Endodermal cell (in vitro differentiated cells): Measurements from ENCODE around the gene BACH2. TPM values are rescaled to one million over a fixed set of nuclear protein-coding genes. Genes with fewer than 3 reads are reported as not detected.

Source experiments
- DNase-seq: peaks from one replicate; pipeline ENCODE4 v3.0.0-alpha.2; 2017
- H3K27ac ChIP-seq: 2 replicates; pipeline ENCODE4 v1.5.1; 2013; ENCODE audit warnings: mild to moderate bottlenecking, low read depth, low read length, moderate library complexity
- H3K27me3 ChIP-seq: 2 replicates; pipeline ENCODE4 v1.6.1; 2013; ENCODE audit warnings: mild to moderate bottlenecking, low read length, moderate library complexity; ENCODE audit not compliant: insufficient read depth, control insufficient read depth, poor library complexity, severe bottlenecking
- H3K36me3 ChIP-seq: 2 replicates; pipeline ENCODE4 v1.7.0; 2013; ENCODE audit warnings: mild to moderate bottlenecking, low read length, moderate library complexity; ENCODE audit not compliant: control insufficient read depth, insufficient read depth
- H3K4me1 ChIP-seq: one replicate; pipeline ENCODE4 v1.7.0; 2013; ENCODE audit warnings: low read length; ENCODE audit not compliant: control insufficient read depth, insufficient read depth
- H3K4me3 ChIP-seq: 2 replicates; pipeline ENCODE4 v1.5.1; 2013; ENCODE audit warnings: mild to moderate bottlenecking, low read length, moderate library complexity
- H3K9ac ChIP-seq: 2 replicates; pipeline ENCODE4 v1.6.1; 2013; ENCODE audit warnings: mild to moderate bottlenecking, low read length, moderate library complexity; ENCODE audit not compliant: poor library complexity, severe bottlenecking; ENCODE audit errors: extremely low read depth
- H3K9me3 ChIP-seq: 2 replicates; pipeline ENCODE4 v1.6.1; 2013; ENCODE audit warnings: mild to moderate bottlenecking, low read length, moderate library complexity; ENCODE audit not compliant: control insufficient read depth
- H3K27ac Mint-ChIP-seq: 2 replicates; pipeline ENCODE4 v1.8.0; 2020; ENCODE audit warnings: mixed read lengths
- H3K27me3 Mint-ChIP-seq: 2 replicates; pipeline ENCODE4 v1.8.0; 2021; ENCODE audit warnings: mild to moderate bottlenecking, mixed read lengths; ENCODE audit not compliant: insufficient read depth
- H3K36me3 Mint-ChIP-seq: 2 replicates; pipeline ENCODE4 v1.8.0; 2020; ENCODE audit warnings: low read depth, mixed read lengths
- H3K4me1 Mint-ChIP-seq: 2 replicates; pipeline ENCODE4 v1.8.0; 2020; ENCODE audit warnings: mixed read lengths
- H3K4me3 Mint-ChIP-seq: 2 replicates; pipeline ENCODE4 v1.8.0; 2020; ENCODE audit warnings: mild to moderate bottlenecking, moderate library complexity, mixed read lengths
- H3K9me3 Mint-ChIP-seq: 2 replicates; pipeline ENCODE4 v1.8.0; 2020; ENCODE audit warnings: mild to moderate bottlenecking, mixed read lengths
- WGBS, 2 experiments: methylation state at CpG; one replicate each; pipeline versions ENCODE4 v1.1.5 to v1.1.7; 2013; ENCODE audit warnings: missing lambda C conversion rate in 2 of 2, mixed read lengths in 1 of 2; ENCODE audit not compliant: insufficient coverage in 1 of 2, insufficient read length in 1 of 2; 5-methylcytosine and 5-hydroxymethylcytosine counted together
- total RNA-seq, 2 donors: library from RNA; stranded (reverse); fragmentation: NEBNext Ultra II Directional in 1 of 2; extraction: Animal tissue kit (Norgen Biotek cat#: 25700) in 1 of 2; gene quantifications; 2 replicates in 1 of 2; 3 replicates in 1 of 2; pipeline ENCODE4 v1.2.1, GENCODE V29; 2021
- TF ChIP-seq, protein P1 (sequence below): fragments of 200-600 bp; sonication (generic); conservative IDR thresholded peaks from 2 replicates; pipeline ENCODE4 v1.5.0; 2021; ENCODE audit warnings: antibody characterized with exemption, mild to moderate bottlenecking

BACH2 gene
- total RNA-seq, 2 donors from 2014 or later = 11.0 to 22.3 TPM

- H3K27ac Mint-ChIP-seq = no peak overlapping the region
- DNase-seq = no peak
- H3K4me1 ChIP-seq = no peaks in the 10 kb centered on the region
- no peaks in the 10 kb centered on the region for H3K9me3 Mint-ChIP-seq
- no peaks in the 10 kb centered on the region for H3K36me3 Mint-ChIP-seq
- H3K27ac ChIP-seq = no peak overlapping the region
- TF ChIP-seq, protein P1, sequence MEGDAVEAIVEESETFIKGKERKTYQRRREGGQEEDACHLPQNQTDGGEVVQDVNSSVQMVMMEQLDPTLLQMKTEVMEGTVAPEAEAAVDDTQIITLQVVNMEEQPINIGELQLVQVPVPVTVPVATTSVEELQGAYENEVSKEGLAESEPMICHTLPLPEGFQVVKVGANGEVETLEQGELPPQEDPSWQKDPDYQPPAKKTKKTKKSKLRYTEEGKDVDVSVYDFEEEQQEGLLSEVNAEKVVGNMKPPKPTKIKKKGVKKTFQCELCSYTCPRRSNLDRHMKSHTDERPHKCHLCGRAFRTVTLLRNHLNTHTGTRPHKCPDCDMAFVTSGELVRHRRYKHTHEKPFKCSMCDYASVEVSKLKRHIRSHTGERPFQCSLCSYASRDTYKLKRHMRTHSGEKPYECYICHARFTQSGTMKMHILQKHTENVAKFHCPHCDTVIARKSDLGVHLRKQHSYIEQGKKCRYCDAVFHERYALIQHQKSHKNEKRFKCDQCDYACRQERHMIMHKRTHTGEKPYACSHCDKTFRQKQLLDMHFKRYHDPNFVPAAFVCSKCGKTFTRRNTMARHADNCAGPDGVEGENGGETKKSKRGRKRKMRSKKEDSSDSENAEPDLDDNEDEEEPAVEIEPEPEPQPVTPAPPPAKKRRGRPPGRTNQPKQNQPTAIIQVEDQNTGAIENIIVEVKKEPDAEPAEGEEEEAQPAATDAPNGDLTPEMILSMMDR = no peak
- H3K4me3 Mint-ChIP-seq = no peak overlapping the region
- no peak overlapping the region for H3K4me3 ChIP-seq
- H3K27me3 Mint-ChIP-seq = no peaks in the 10 kb centered on the region
- no peak overlapping the region for H3K9ac ChIP-seq
- H3K36me3 ChIP-seq = no peaks in the 10 kb centered on the region
- no peaks in the 10 kb centered on the region for H3K4me1 Mint-ChIP-seq
- WGBS, 2 experiments = 85 to 96% methylated on average over 4 to 7 of the region's 7 CpGs
- H3K27me3 ChIP-seq = no peaks in the 10 kb centered on the region
- H3K9me3 ChIP-seq = no peaks in the 10 kb centered on the region
Measured at GRCh38 chr6:90097356-90097755, 199.3 kb downstream of the BACH2 start.

- Histone ChIP-seq H3K36me3 (no peaks in the 10 kb centered on the region), H3K27ac (no peak overlapping the region), H3K9ac (no peak overlapping the region), H3K4me1 (no peaks in the 10 kb centered on the region), H3K27me3 (no peaks in the 10 kb centered on the region), H3K9me3 (no peaks in the 10 kb centered on the region), H3K4me3 (no peak overlapping the region)
- DNase-seq = no peak
- TF ChIP-seq, protein P1 = no peak
- Mint-ChIP-seq H3K4me1 (no peaks in the 10 kb centered on the region), H3K4me3 (no peak overlapping the region), H3K27me3 (no peaks in the 10 kb centered on the region), H3K36me3 (no peaks in the 10 kb centered on the region), H3K27ac (no peak overlapping the region), H3K9me3 (no peaks in the 10 kb centered on the region)
- 89 to 100% methylated on average over 3 to 4 of the region's 4 CpGs for WGBS, 2 experiments
Measured at GRCh38 chr6:90096818-90097217, 199.8 kb downstream of the BACH2 start.

DNA sequence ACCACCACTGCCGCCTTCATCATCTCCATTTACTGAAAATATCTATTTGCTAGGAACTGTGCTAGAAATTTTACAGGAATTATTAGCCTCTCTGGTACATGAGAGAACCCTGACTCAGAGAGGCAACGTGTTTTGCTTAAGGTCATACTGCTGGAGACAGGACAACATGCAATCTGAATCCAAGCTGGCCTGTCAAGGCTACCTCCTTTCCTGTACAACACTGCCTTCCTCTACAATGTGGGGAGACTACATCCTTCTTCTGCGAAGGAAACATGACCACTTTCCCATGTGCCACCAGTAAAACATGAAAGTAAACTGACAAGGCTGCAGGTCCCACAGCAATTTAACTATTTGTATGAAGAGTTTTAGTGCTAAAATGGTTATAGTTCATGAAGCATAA is 200.9 kb downstream of the BACH2 start:
- H3K27me3 ChIP-seq = no peaks in the 10 kb centered on the region
- H3K36me3 ChIP-seq = no peaks in the 10 kb centered on the region
- WGBS, 2 experiments = 96 to 100% methylated on average over 1 to 3 of the region's 3 CpGs
- TF ChIP-seq, protein P1 = no peak
- Mint-ChIP-seq H3K36me3 (no peaks in the 10 kb centered on the region), H3K9me3 (no peaks in the 10 kb centered on the region), H3K27me3 (no peaks in the 10 kb centered on the region), H3K4me3 (no peak overlapping the region), H3K4me1 (no peaks in the 10 kb centered on the region), H3K27ac (no peak overlapping the region)
- no peak overlapping the region for H3K27ac ChIP-seq
- H3K9me3 ChIP-seq = no peaks in the 10 kb centered on the region
- no peak overlapping the region for H3K9ac ChIP-seq
- no peak for DNase-seq
- H3K4me3 ChIP-seq = no peak overlapping the region
- H3K4me1 ChIP-seq = no peaks in the 10 kb centered on the region
